ENCODE data around the gene EIF1AD. TPM values are rescaled to one million over a fixed set of nuclear protein-coding genes. Genes with fewer than 3 reads are reported as not detected.

The EIF1AD gene
- total RNA-seq, 1 donor from 2014 or later = 34.0 TPM

GRCh38 chr11:66014804-66015453 lies 13.0 kb upstream of the EIF1AD start:
- TF ChIP-seq CTCF (IDR thresholded peaks at IDR 0.05; ENCODE audit: unreplicated experiment) = no peak
- Mint-ChIP-seq H3K27me3 (ENCODE audit: low read depth) (peaks cover 2% of the 10 kb centered on the region), H3K4me3 (no peak overlapping the region), H3K36me3 (no peaks in the 10 kb centered on the region), H3K9me3 (no peaks in the 10 kb centered on the region), H3K27ac (no peak overlapping the region), H3K4me1 (no peaks in the 10 kb centered on the region)
- no peak for DNase-seq (ENCODE audit: low spot score in 2 of 2, unreplicated experiment in 2 of 2)

GRCh38 chr11:66013762-66014100 lies 11.8 kb upstream of the EIF1AD start:
- Mint-ChIP-seq H3K4me1 (no peaks in the 10 kb centered on the region), H3K27ac (no peak overlapping the region), H3K9me3 (no peaks in the 10 kb centered on the region), H3K36me3 (no peaks in the 10 kb centered on the region), H3K4me3 (no peak overlapping the region), H3K27me3 (ENCODE audit: low read depth) (peaks cover 2% of the 10 kb centered on the region)
- TF ChIP-seq CTCF (IDR thresholded peaks at IDR 0.05; ENCODE audit: unreplicated experiment) = no peak
- DNase-seq (ENCODE audit: low spot score in 2 of 2, unreplicated experiment in 2 of 2) = no peak

DNA sequence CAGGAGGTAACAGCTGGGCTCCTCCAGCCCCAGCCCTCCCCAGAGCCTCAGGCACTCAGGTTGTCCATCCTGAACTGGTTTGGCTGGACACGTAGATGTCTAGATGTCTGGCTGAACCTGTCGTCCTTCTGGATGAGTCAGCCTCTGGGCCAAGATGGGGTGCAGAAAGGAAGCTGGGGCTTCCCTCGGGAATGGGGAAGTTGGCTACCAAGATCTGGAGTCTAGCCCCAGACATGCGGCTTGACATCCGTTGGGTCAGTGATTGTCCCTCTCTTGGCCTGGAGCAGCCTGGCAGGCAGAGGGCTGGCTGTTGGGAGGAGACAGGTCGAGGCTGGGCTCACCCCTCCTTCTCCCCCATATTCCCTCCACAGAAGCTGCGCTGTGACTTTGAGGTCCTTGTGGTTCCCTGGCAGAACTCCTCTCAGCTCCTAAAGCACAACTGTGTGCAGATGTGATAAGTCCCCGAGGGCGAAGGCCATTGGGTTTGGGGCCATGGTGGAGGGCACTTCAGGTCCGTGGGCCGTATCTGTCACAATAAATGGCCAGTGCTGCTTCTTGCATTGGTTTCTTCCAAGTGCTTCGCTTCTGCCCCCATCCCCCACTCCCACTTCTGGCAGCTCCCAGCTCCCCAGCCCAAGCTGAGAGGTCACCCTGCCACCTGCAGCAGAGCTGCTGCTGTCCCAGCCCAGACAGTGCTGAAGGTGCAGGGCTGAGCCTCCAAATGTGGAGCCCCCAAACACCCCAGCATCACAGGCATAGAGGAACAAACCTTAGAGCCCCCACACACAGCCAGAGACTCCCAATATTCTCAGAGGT lies 11.2 kb upstream of the EIF1AD start:
- Mint-ChIP-seq H3K27me3 (ENCODE audit: low read depth) (peaks cover 2% of the 10 kb centered on the region), H3K27ac (no peak overlapping the region), H3K36me3 (no peaks in the 10 kb centered on the region), H3K4me3 (no peak overlapping the region), H3K4me1 (no peaks in the 10 kb centered on the region), H3K9me3 (no peaks in the 10 kb centered on the region)
- TF ChIP-seq CTCF (IDR thresholded peaks at IDR 0.05; ENCODE audit: unreplicated experiment) = no peak
- DNase-seq (ENCODE audit: low spot score in 2 of 2, unreplicated experiment in 2 of 2) = no peak

- H3K4me1 Mint-ChIP-seq = no peaks in the 10 kb centered on the region
- no peaks in the 10 kb centered on the region for H3K9me3 Mint-ChIP-seq
- no peak for TF ChIP-seq CTCF (IDR thresholded peaks at IDR 0.05; ENCODE audit: unreplicated experiment)
- H3K27me3 Mint-ChIP-seq (ENCODE audit: low read depth) = peaks cover 2% of the 10 kb centered on the region
- no peaks in the 10 kb centered on the region for H3K36me3 Mint-ChIP-seq
- no peak overlapping the region for H3K27ac Mint-ChIP-seq
- no peak for DNase-seq (ENCODE audit: low spot score in 2 of 2, unreplicated experiment in 2 of 2)
- H3K4me3 Mint-ChIP-seq = no peak overlapping the region
These were observed 10.5 kb upstream of the EIF1AD start for GRCh38 chr11:66012371-66012945.

DNA sequence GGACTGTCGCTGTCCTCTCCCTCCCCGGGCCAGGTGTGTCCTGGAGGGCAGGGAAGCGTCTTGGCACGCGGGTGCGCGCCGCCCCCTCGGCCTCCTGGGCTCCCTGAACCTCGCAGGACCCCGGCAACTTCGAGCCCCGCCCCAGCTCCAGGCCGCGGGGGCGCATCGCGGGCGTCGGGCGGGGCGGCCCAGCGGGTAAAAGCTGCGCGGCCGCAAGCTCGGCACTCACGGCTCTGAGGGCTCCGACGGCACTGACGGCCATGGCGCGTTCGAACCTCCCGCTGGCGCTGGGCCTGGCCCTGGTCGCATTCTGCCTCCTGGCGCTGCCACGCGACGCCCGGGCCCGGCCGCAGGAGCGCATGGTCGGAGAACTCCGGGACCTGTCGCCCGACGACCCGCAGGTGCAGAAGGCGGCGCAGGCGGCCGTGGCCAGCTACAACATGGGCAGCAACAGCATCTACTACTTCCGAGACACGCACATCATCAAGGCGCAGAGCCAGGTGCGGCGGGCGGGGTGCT lies 9.9 kb upstream of the EIF1AD start, which contains the start of gene CST6:
Gene CST6 (plus strand): TSS at position 224 of the 519 bp plus-strand sequence. CDS start 37 bp downstream, at position 261.
- Mint-ChIP-seq H3K27ac (no peak within 1 kb of the TSS), H3K36me3 (no peaks in the 10 kb centered on the region), H3K4me3 (no peak within 1 kb of the TSS), H3K4me1 (no peaks in the 10 kb centered on the region), H3K9me3 (no peaks in the 10 kb centered on the region), H3K27me3 (ENCODE audit: low read depth) (peaks cover 2% of the 10 kb centered on the region)
- no peak for TF ChIP-seq CTCF (IDR thresholded peaks at IDR 0.05; ENCODE audit: unreplicated experiment)
- DNase-seq (ENCODE audit: low spot score in 2 of 2, unreplicated experiment in 2 of 2) = no peak

Measured in mesothelial cell of epicardium (in vitro differentiated cells).